Stimulated activated CD8-positive, alpha-beta memory T cell treated with anti-CD3 and anti-CD28 coated beads, Interleukin-12 subunit alpha, Interleukin-12 subunit beta, amount 100 ng/mL, for 4 hours (primary cell): ENCODE results near the gene SBF2.

Source experiments
- DNase-seq: peaks from one replicate; pipeline ENCODE4 v3.0.0-alpha.2; 2020; ENCODE audit warnings: low read depth

Gene SBF2

GRCh38 chr11:9850224-9850895 lies 443.7 kb downstream of the SBF2 start:
- DNase-seq = no peak

- DNase-seq = no peak
Measured at GRCh38 chr11:9849389-9849788, 444.6 kb downstream of the SBF2 start.

GRCh38 chr11:9847636-9848035 lies 446.4 kb downstream of the SBF2 start:
- no peak for DNase-seq

GRCh38 chr11:9842923-9843322 lies 451.1 kb downstream of the SBF2 start:
- DNase-seq = no peak

GRCh38 chr11:9840460-9841004 lies 453.5 kb downstream of the SBF2 start:
- no peak for DNase-seq

GRCh38 chr11:9839550-9839949 lies 454.5 kb downstream of the SBF2 start:
- no peak for DNase-seq

- DNase-seq = no peak
Measured at GRCh38 chr11:9838961-9839360, 455.1 kb downstream of the SBF2 start.

GRCh38 chr11:9838229-9838628 lies 455.8 kb downstream of the SBF2 start:
- no peak for DNase-seq

- no peak for DNase-seq
Measured at GRCh38 chr11:9834291-9834690, 459.7 kb downstream of the SBF2 start.

- no peak for DNase-seq
Measured at GRCh38 chr11:9831122-9831521, 462.9 kb downstream of the SBF2 start.

- no peak for DNase-seq
Measured at GRCh38 chr11:9827708-9828107, 466.3 kb downstream of the SBF2 start.

GRCh38 chr11:9826390-9826789 lies 467.6 kb downstream of the SBF2 start:
- DNase-seq = no peak

GRCh38 chr11:9825895-9826294 lies 468.1 kb downstream of the SBF2 start:
- no peak for DNase-seq

- DNase-seq = no peak
Measured at GRCh38 chr11:9825315-9825714, 468.7 kb downstream of the SBF2 start.

GRCh38 chr11:9823887-9824385 lies 470.1 kb downstream of the SBF2 start:
- DNase-seq = no peak

GRCh38 chr11:9823439-9823838 lies 470.6 kb downstream of the SBF2 start:
- DNase-seq = no peak

- DNase-seq = no peak
Measured at GRCh38 chr11:9821008-9821752, 472.8 kb downstream of the SBF2 start.

- DNase-seq = no peak
Measured at GRCh38 chr11:9820260-9820659, 473.8 kb downstream of the SBF2 start.

GRCh38 chr11:9817191-9817590 lies 476.8 kb downstream of the SBF2 start:
- no peak for DNase-seq

GRCh38 chr11:9815486-9816136 lies 478.4 kb downstream of the SBF2 start:
- DNase-seq = no peak

- no peak for DNase-seq
Measured at GRCh38 chr11:9814108-9814507, 479.9 kb downstream of the SBF2 start.

GRCh38 chr11:9808943-9809342 lies 485.1 kb downstream of the SBF2 start:
- no peak for DNase-seq
